Caco-2 (cell line): Measurements from ENCODE around the gene ANKRD36C. TPM values are rescaled to one million over a fixed set of nuclear protein-coding genes. Genes with fewer than 3 reads are reported as not detected.
"Not testable (repeated sequence)": the region's sequence is repeated elsewhere in the genome, so short reads cannot be mapped to it uniquely, and the experiment has no call there.

Source experiments
- BruUV-seq: library from RNA; stranded (reverse); fragments of 400-500 nt; replicated peaks from 2 replicates; lab custom pipeline; 2021; lab: Mats Ljungman, UMichigan
- CTCF ChIA-PET: fragments of 300-600 bp; sonication (Branson Sonifier 250); formaldehyde crosslinking; loops from one replicate; lab custom pipeline; 2022; ENCODE audit warnings: antibody characterized with exemption; lab: Charles Lee
- POLR2A ChIA-PET: fragments of 300-600 bp; sonication (Branson Sonifier 250); formaldehyde crosslinking; loops from one replicate; lab custom pipeline; 2022; ENCODE audit warnings: antibody characterized with exemption; lab: Charles Lee
- DNase-seq, 2 experiments: peaks; one replicate each; pipeline versions ENCODE4 v3.0.0 to v3.0.0-alpha.2; 2020 to 2022
- H3K27me3 ChIP-seq: replicated peaks from 2 replicates; pipeline ENCODE4 v1.6.0; 2011; ENCODE audit warnings: low read length; ENCODE audit not compliant: control insufficient read depth, insufficient read depth
- H3K36me3 ChIP-seq: 2 replicates; pipeline ENCODE4 v1.5.1; 2011; ENCODE audit warnings: low read length; ENCODE audit not compliant: control insufficient read depth, insufficient read depth
- H3K4me1 ChIP-seq: fragments of 250-450 bp; sonication (Bioruptor Pico); 2 replicates; pipeline ENCODE4 v1.5.1; 2020; ENCODE audit warnings: mild to moderate bottlenecking
- H3K4me3 ChIP-seq: 2 replicates; pipeline ENCODE4 v1.5.1; 2011; ENCODE audit warnings: low read depth, mild to moderate bottlenecking, control low read depth, low read length
- H3K9me3 ChIP-seq: fragments of 250-450 bp; sonication (Bioruptor Pico); 2 replicates; pipeline ENCODE4 v1.5.1; 2020; ENCODE audit warnings: mild to moderate bottlenecking, moderate library complexity
- H3K27ac Mint-ChIP-seq: one replicate; pipeline ENCODE4 v1.8.0; 2022; ENCODE audit warnings: mixed read lengths; ENCODE audit not compliant: unreplicated experiment
- H3K27me3 Mint-ChIP-seq: one replicate; pipeline ENCODE4 v1.8.0; 2022; ENCODE audit warnings: mixed read lengths; ENCODE audit not compliant: insufficient read depth, unreplicated experiment
- H3K36me3 Mint-ChIP-seq: one replicate; pipeline ENCODE4 v1.8.0; 2022; ENCODE audit warnings: mild to moderate bottlenecking, mixed read lengths; ENCODE audit not compliant: insufficient read depth, unreplicated experiment
- H3K4me1 Mint-ChIP-seq: one replicate; pipeline ENCODE4 v1.8.0; 2022; ENCODE audit warnings: low read depth, mixed read lengths; ENCODE audit not compliant: unreplicated experiment
- H3K4me3 Mint-ChIP-seq: one replicate; pipeline ENCODE4 v1.8.0; 2022; ENCODE audit warnings: mild to moderate bottlenecking, moderate library complexity, mixed read lengths; ENCODE audit not compliant: unreplicated experiment
- H3K9me3 Mint-ChIP-seq: one replicate; pipeline ENCODE4 v1.8.0; 2022; ENCODE audit warnings: mixed read lengths; ENCODE audit not compliant: unreplicated experiment
- intact Hi-C: fragments of 100-400 bp; cut with micrococcal nuclease; formaldehyde crosslinking; loops from one replicate; pipeline ENCODE4 v1.10.0; 2022; ENCODE audit not compliant: unreplicated experiment
- total RNA-seq: library from RNA; stranded (reverse); gene quantifications from 2 replicates; pipeline ENCODE4 v1.2.3, GENCODE V29; 2022

Gene ANKRD36C
- total RNA-seq, 1 experiment from 2014 or later = 28.8 TPM

DNA sequence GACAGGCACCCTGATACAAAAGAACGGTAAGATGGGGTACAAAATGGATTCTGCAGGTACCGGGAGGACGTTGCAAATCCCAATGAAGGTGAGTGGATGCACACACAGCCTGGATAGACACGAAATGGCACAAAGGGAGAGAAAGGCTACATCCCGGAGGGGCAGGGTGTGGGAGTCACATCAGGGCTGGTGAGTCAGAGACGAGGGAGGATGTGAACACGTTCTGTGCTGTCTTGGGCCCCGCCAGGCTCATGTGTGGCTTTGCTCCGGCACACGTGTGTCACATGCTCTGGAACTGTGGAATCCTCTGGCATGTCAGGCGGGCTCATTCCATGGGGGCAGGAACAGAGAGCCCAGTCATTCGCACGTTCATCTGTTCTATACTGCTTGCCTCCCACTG lies 203.0 kb downstream of the ANKRD36C start:
- H3K4me1 Mint-ChIP-seq, H3K27me3 ChIP-seq, DNase-seq, H3K9me3 ChIP-seq, H3K27ac Mint-ChIP-seq, H3K9me3 Mint-ChIP-seq, CTCF ChIA-PET, H3K36me3 Mint-ChIP-seq, H3K4me1 ChIP-seq, intact Hi-C loops, POLR2A ChIA-PET, H3K4me3 ChIP-seq, BruUV-seq, H3K4me3 Mint-ChIP-seq, H3K27me3 Mint-ChIP-seq, H3K36me3 ChIP-seq: not testable (repeated sequence)

Other genes with a start within 250 kb of the ANKRD36C start
- gene GPAT2, start 43.1 kb upstream of the ANKRD36C start, total RNA-seq = not detected in 2 replicates
- gene ADRA2B, start 124.7 kb upstream of the ANKRD36C start, total RNA-seq = 0.12 and 0.20 TPM in 2 replicates
- gene ASTL, start 146.7 kb upstream of the ANKRD36C start, total RNA-seq = 0.23 TPM in 1 of 2 replicates, not detected in the other
- 13.4 and 13.6 TPM in 2 replicates for gene DUSP2, start 153.6 kb upstream of the ANKRD36C start, total RNA-seq
- gene STARD7, start 217.0 kb upstream of the ANKRD36C start, total RNA-seq = 214 and 224 TPM in 2 replicates